Upper lobe of left lung (tissue), 6 donors: ENCODE measurements around the gene DIAPH3. TPM values are rescaled to one million over a fixed set of nuclear protein-coding genes. Genes with fewer than 3 reads are reported as not detected.

Experiments
- ATAC-seq, 2 donors: fragments of 200-7000 bp; cut with Tn5 transposase; one replicate each; pipeline ENCODE4 v1.9.1; 2022; ENCODE audit warnings: mild to moderate bottlenecking in 2 of 2, moderate library complexity in 2 of 2; ENCODE audit not compliant: low FRiP score in 2 of 2
- DNase-seq, 2 donors: peaks; one replicate each; pipeline ENCODE4 v3.0.0-alpha.2; 2019 to 2020
- H3K27ac ChIP-seq, 4 donors: fragments of 200-600 bp; sonication (generic); one replicate each; pipeline ENCODE4 v1.5.1; 2016 to 2019
- H3K27me3 ChIP-seq, 4 donors: fragments of 200-600 bp; sonication (generic); one replicate each; pipeline ENCODE4 v1.5.1; 2017 to 2019
- H3K36me3 ChIP-seq, 4 donors: fragments of 200-600 bp; sonication (generic); one replicate each; pipeline ENCODE4 v1.5.1; 2016 to 2019
- H3K4me1 ChIP-seq, 4 donors: fragments of 200-600 bp; sonication (generic); one replicate each; pipeline ENCODE4 v1.5.1; 2018 to 2019
- H3K4me3 ChIP-seq, 4 donors: fragments of 200-600 bp; sonication (generic); one replicate each; pipeline ENCODE4 v1.5.1; 2017 to 2019; ENCODE audit warnings: mild to moderate bottlenecking in 2 of 4, moderate library complexity in 1 of 4
- H3K9me3 ChIP-seq, 4 donors: fragments of 200-600 bp; sonication (generic); one replicate each; pipeline ENCODE4 v1.5.1; 2018 to 2019
- EP300 ChIP-seq, 4 donors: sonication (generic); formaldehyde crosslinking; IDR thresholded peaks; one replicate each; pipeline ENCODE4 v1.5.1; 2017; ENCODE audit warnings: antibody characterized with exemption in 4 of 4, control low read depth in 2 of 4
- POLR2A ChIP-seq, 4 donors: fragments of 450-650 bp; IDR thresholded peaks; one replicate each; pipeline ENCODE4 v1.5.1; 2016 to 2017; ENCODE audit warnings: antibody characterized with exemption in 4 of 4, mild to moderate bottlenecking in 2 of 4
- POLR2AphosphoS5 ChIP-seq, 2 donors: sonication (generic); formaldehyde crosslinking; IDR thresholded peaks; one replicate each; pipeline ENCODE4 v1.5.1; 2017; ENCODE audit warnings: antibody characterized with exemption in 2 of 2
- WGBS, 2 donors: methylation state at CpG; one replicate each; pipeline ENCODE4 v1.1.5; 2017 to 2018; 5-methylcytosine and 5-hydroxymethylcytosine counted together
- total RNA-seq, 6 donors: library from RNA; depleted of rRNA in 4 of 6; stranded (reverse); fragments of >200 nt in 4 of 6; gene quantifications; one replicate each; pipeline versions ENCODE4 v1.1.0 to v1.2.1, GENCODE V29; 2016 to 2021
- TF ChIP-seq, protein P1 (sequence below), 6 experiments: fragments of 450-650 bp in 4 of 6; fragments of 200-600 bp in 2 of 6; sonication (generic) in 2 of 6; IDR thresholded peaks; one replicate each; pipeline ENCODE4 v1.5.1; 2016 to 2019; ENCODE audit warnings: antibody characterized with exemption in 6 of 6
- donor health status: DM: no; HTN: no; CAD: no; lungs with moderate emphysema.
- donor health status: DM: no; HTN: yes; CAD: no; lungs with severe emphysema.

Gene DIAPH3
- total RNA-seq, 6 donors from 2014 or later: 2.8 to 6.3 (median 5.4) TPM

DNA sequence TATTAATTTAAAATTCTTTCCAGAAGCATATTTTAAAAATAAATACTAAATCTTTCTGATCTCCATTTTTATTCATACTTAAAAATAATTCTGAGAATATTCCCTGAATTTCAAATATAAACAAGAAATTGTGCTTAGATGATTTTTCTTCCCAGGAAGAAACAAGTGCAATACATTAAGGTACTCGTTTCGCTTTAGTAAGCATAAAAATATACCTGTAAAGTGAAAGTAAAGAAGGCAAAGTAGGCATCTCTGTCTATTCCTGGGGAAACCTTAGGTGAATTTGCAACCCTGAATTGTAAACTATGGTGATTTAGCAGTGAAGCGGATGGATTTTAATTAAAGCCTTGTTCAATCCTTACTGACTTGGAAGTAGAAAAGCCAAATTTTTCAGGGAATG is 354.2 kb downstream of the DIAPH3 start:
- ATAC-seq: no peak
- DNase-seq: no peak
- 92 to 93% methylated on average over 3 of the region's 3 CpGs for WGBS, 2 donors
- no peaks in the 10 kb centered on the region for H3K9me3 ChIP-seq
- H3K4me1 ChIP-seq: no peaks in the 10 kb centered on the region
- H3K27me3 ChIP-seq: no peaks in the 10 kb centered on the region
- TF ChIP-seq POLR2A (IDR thresholded peaks at IDR 0.05) (no peak), EP300 (IDR thresholded peaks at IDR 0.05) (no peak), POLR2AphosphoS5 (IDR thresholded peaks at IDR 0.05) (no peak)
- TF ChIP-seq, protein P1, sequence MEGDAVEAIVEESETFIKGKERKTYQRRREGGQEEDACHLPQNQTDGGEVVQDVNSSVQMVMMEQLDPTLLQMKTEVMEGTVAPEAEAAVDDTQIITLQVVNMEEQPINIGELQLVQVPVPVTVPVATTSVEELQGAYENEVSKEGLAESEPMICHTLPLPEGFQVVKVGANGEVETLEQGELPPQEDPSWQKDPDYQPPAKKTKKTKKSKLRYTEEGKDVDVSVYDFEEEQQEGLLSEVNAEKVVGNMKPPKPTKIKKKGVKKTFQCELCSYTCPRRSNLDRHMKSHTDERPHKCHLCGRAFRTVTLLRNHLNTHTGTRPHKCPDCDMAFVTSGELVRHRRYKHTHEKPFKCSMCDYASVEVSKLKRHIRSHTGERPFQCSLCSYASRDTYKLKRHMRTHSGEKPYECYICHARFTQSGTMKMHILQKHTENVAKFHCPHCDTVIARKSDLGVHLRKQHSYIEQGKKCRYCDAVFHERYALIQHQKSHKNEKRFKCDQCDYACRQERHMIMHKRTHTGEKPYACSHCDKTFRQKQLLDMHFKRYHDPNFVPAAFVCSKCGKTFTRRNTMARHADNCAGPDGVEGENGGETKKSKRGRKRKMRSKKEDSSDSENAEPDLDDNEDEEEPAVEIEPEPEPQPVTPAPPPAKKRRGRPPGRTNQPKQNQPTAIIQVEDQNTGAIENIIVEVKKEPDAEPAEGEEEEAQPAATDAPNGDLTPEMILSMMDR (IDR thresholded peaks at IDR 0.05): no peak
- H3K36me3 ChIP-seq: no peaks in the 10 kb centered on the region
- no peak overlapping the region for H3K4me3 ChIP-seq
- no peak overlapping the region for H3K27ac ChIP-seq

GRCh38 chr13:59806801-59807200 is 356.9 kb downstream of the DIAPH3 start:
- Histone ChIP-seq H3K27ac (no peak overlapping the region), H3K27me3 (no peaks in the 10 kb centered on the region), H3K4me3 (no peak overlapping the region), H3K9me3 (no peaks in the 10 kb centered on the region), H3K4me1 (no peaks in the 10 kb centered on the region), H3K36me3 (no peaks in the 10 kb centered on the region)
- DNase-seq: no peak
- no peak for TF ChIP-seq POLR2AphosphoS5 (IDR thresholded peaks at IDR 0.05)
- TF ChIP-seq EP300 (IDR thresholded peaks at IDR 0.05): no peak
- no peak for TF ChIP-seq POLR2A (IDR thresholded peaks at IDR 0.05)
- no peak for ATAC-seq

- Histone ChIP-seq H3K36me3 (no peaks in the 10 kb centered on the region), H3K27me3 (no peaks in the 10 kb centered on the region), H3K9me3 (no peaks in the 10 kb centered on the region), H3K4me3 (no peak overlapping the region), H3K27ac (no peak overlapping the region), H3K4me1 (no peaks in the 10 kb centered on the region)
- TF ChIP-seq, protein P1 (IDR thresholded peaks at IDR 0.05): no peak
- no peak for TF ChIP-seq POLR2AphosphoS5 (IDR thresholded peaks at IDR 0.05)
- TF ChIP-seq POLR2A (IDR thresholded peaks at IDR 0.05): no peak
- no peak for ATAC-seq
- DNase-seq: no peak
Observed at GRCh38 chr13:59801107-59801880, 362.4 kb downstream of the DIAPH3 start.

- DNase-seq: no peak
- H3K4me1 ChIP-seq: no peaks in the 10 kb centered on the region
- H3K9me3 ChIP-seq: no peaks in the 10 kb centered on the region
- TF ChIP-seq POLR2AphosphoS5 (IDR thresholded peaks at IDR 0.05): no peak
- TF ChIP-seq POLR2A (IDR thresholded peaks at IDR 0.05): no peak
- TF ChIP-seq, protein P1 (IDR thresholded peaks at IDR 0.05): no peak
- no peak for TF ChIP-seq EP300 (IDR thresholded peaks at IDR 0.05)
- no peak for ATAC-seq
- H3K4me3 ChIP-seq: no peak overlapping the region
- no peak overlapping the region for H3K27ac ChIP-seq
- H3K27me3 ChIP-seq: no peaks in the 10 kb centered on the region
- no peaks in the 10 kb centered on the region for H3K36me3 ChIP-seq
- 98 to 100% methylated on average over 2 of the region's 2 CpGs for WGBS, 2 donors
Observed at GRCh38 chr13:59793107-59793506, 370.6 kb downstream of the DIAPH3 start.

DNA sequence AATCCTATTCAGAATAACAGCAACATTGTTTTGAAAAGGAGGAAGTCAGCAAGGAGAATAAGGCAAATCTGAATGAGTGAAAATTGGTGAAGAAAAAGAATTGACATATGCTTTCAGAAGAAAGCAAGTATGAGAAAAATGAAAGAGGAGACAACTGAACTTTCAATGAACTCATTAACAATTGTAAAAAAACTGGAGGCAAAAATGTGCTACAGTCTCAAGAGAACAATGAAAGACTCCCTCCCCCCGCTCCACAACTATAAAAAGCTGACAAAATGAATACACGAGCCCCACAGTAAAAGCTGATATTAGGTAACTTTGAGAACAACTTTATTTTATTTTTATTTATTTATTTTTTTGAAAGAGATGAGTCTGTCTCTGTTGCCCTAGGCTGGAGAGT is 373.1 kb downstream of the DIAPH3 start:
- Histone ChIP-seq H3K4me1 (no peaks in the 10 kb centered on the region), H3K27me3 (no peaks in the 10 kb centered on the region), H3K27ac (no peak overlapping the region), H3K9me3 (no peaks in the 10 kb centered on the region), H3K36me3 (no peaks in the 10 kb centered on the region), H3K4me3 (no peak overlapping the region)
- TF ChIP-seq EP300 (IDR thresholded peaks at IDR 0.05): no peak
- TF ChIP-seq, protein P1 (IDR thresholded peaks at IDR 0.05): no peak
- no peak for ATAC-seq
- DNase-seq: no peak
- 41 to 42% methylated on average over 2 of the region's 2 CpGs for WGBS, 2 donors
